WTC11 (cell line): ENCODE results near the gene CD5L. TPM values are rescaled to one million over a fixed set of nuclear protein-coding genes. Genes with fewer than 3 reads are reported as not detected.

Experiments used
- ATAC-seq: fragments of 200-7000 bp; cut with Tn5 transposase; 2 replicates; pipeline ENCODE4 v1.10.0; 2021; ENCODE audit warnings: mild to moderate bottlenecking, moderate library complexity
- CTCF ChIA-PET: fragments of 300-600 bp; sonication (Branson Sonifier 250); formaldehyde crosslinking; loops from one replicate; lab custom pipeline; 2021; ENCODE audit warnings: antibody characterized with exemption; lab: Charles Lee
- POLR2A ChIA-PET: fragments of 350-600 bp; sonication (Branson Sonifier 250); formaldehyde crosslinking; loops from one replicate; lab custom pipeline; 2021; ENCODE audit warnings: antibody characterized with exemption; lab: Charles Lee
- DNase-seq: peaks from one replicate; pipeline ENCODE4 v3.0.0; 2021; ENCODE audit warnings: low spot score
- H3K27ac Mint-ChIP-seq: 2 replicates; pipeline ENCODE4 v1.8.0; 2021; ENCODE audit warnings: mixed read lengths
- H3K27me3 Mint-ChIP-seq: 2 replicates; pipeline ENCODE4 v1.8.0; 2021; ENCODE audit warnings: low read depth, mild to moderate bottlenecking, moderate library complexity, mixed read lengths
- H3K36me3 Mint-ChIP-seq: 2 replicates; pipeline ENCODE4 v1.8.0; 2021; ENCODE audit warnings: mixed read lengths
- H3K4me1 Mint-ChIP-seq: 2 replicates; pipeline ENCODE4 v1.8.0; 2022; ENCODE audit warnings: mixed read lengths
- H3K4me3 Mint-ChIP-seq: 2 replicates; pipeline ENCODE4 v1.8.0; 2021; ENCODE audit warnings: mild to moderate bottlenecking, moderate library complexity, mixed read lengths
- H3K9me3 Mint-ChIP-seq: 2 replicates; pipeline ENCODE4 v1.8.0; 2021; ENCODE audit warnings: mixed read lengths
- ATF1 ChIP-seq: sonication (generic); formaldehyde crosslinking; IDR thresholded peaks from 2 replicates; pipeline ENCODE4 v1.8.1; 2023; ENCODE audit warnings: mild to moderate bottlenecking, moderate library complexity, missing genetic modification reagents
- ATF2 ChIP-seq: sonication (generic); formaldehyde crosslinking; IDR thresholded peaks from 2 replicates; pipeline ENCODE4 v1.8.1; 2022; ENCODE audit warnings: low read depth, missing genetic modification reagents, borderline replicate concordance
- ATF3 ChIP-seq: sonication (generic); formaldehyde crosslinking; conservative IDR thresholded peaks from 2 replicates; pipeline ENCODE4 v1.8.1; 2022; ENCODE audit warnings: mild to moderate bottlenecking, missing genetic modification reagents
- E2F1 ChIP-seq: sonication (generic); formaldehyde crosslinking; IDR thresholded peaks from 2 replicates; pipeline ENCODE4 v1.8.0; 2022; ENCODE audit warnings: mild to moderate bottlenecking, missing genetic modification reagents
- ESRRA ChIP-seq: sonication (generic); formaldehyde crosslinking; IDR thresholded peaks from 2 replicates; pipeline ENCODE4 v1.8.1; 2022; ENCODE audit warnings: mild to moderate bottlenecking, missing genetic modification reagents, borderline replicate concordance
- ETV6 ChIP-seq: sonication (generic); formaldehyde crosslinking; IDR thresholded peaks from 2 replicates; pipeline ENCODE4 v1.8.1; 2022; ENCODE audit warnings: mild to moderate bottlenecking, missing genetic modification reagents
- FOXJ3 ChIP-seq: sonication (generic); formaldehyde crosslinking; IDR thresholded peaks from 2 replicates; pipeline ENCODE4 v1.9.0; 2021; ENCODE audit warnings: missing genetic modification reagents, mild to moderate bottlenecking, borderline replicate concordance
- GABPB1 ChIP-seq: sonication (generic); formaldehyde crosslinking; IDR thresholded peaks from 2 replicates; pipeline ENCODE4 v1.8.1; 2023; ENCODE audit warnings: mild to moderate bottlenecking, missing genetic modification reagents
- IRF2 ChIP-seq: sonication (generic); formaldehyde crosslinking; IDR thresholded peaks from 2 replicates; pipeline ENCODE4 v1.8.0; 2022; ENCODE audit warnings: low read depth, missing genetic modification reagents, borderline replicate concordance
- JUN ChIP-seq: sonication (generic); formaldehyde crosslinking; IDR thresholded peaks from 2 replicates; pipeline ENCODE4 v1.8.0; 2023; ENCODE audit warnings: mild to moderate bottlenecking, missing genetic modification reagents
- MLX ChIP-seq: sonication (generic); formaldehyde crosslinking; IDR thresholded peaks from 2 replicates; pipeline ENCODE4 v1.8.1; 2023; ENCODE audit warnings: mild to moderate bottlenecking, missing genetic modification reagents, moderate library complexity
- NFE2L1 ChIP-seq: sonication (generic); formaldehyde crosslinking; IDR thresholded peaks from 2 replicates; pipeline ENCODE4 v1.8.1; 2023; ENCODE audit warnings: missing genetic modification reagents
- NR2C2 ChIP-seq: sonication (generic); formaldehyde crosslinking; IDR thresholded peaks from 2 replicates; pipeline ENCODE4 v1.8.0; 2022; ENCODE audit warnings: mild to moderate bottlenecking, missing genetic modification reagents
- PRRX2 ChIP-seq: fragments of 250-450 bp; sonication (Bioruptor Pico); IDR thresholded peaks from 2 replicates; pipeline ENCODE4 v1.8.0; 2021; ENCODE audit warnings: mild to moderate bottlenecking
- SMAD4 ChIP-seq: sonication (generic); formaldehyde crosslinking; IDR thresholded peaks from 2 replicates; pipeline ENCODE4 v1.8.0; 2022; ENCODE audit warnings: mild to moderate bottlenecking, missing genetic modification reagents
- TP53 ChIP-seq: sonication (generic); formaldehyde crosslinking; IDR thresholded peaks from 2 replicates; pipeline ENCODE4 v1.8.1; 2023; ENCODE audit warnings: mild to moderate bottlenecking, missing genetic modification reagents
- USF2 ChIP-seq: sonication (generic); formaldehyde crosslinking; IDR thresholded peaks from 2 replicates; pipeline ENCODE4 v1.8.1; 2023; ENCODE audit warnings: mild to moderate bottlenecking, missing genetic modification reagents, moderate library complexity
- ZNF425 ChIP-seq: fragments of 250-450 bp; sonication (Bioruptor Pico); conservative IDR thresholded peaks from 2 replicates; pipeline ENCODE4 v1.9.0; 2021; ENCODE audit warnings: mild to moderate bottlenecking
- ZNF532 ChIP-seq: fragments of 250-450 bp; sonication (Bioruptor Pico); IDR thresholded peaks from 2 replicates; pipeline ENCODE4 v1.9.0; 2021; ENCODE audit warnings: mild to moderate bottlenecking, borderline replicate concordance
- total RNA-seq: library from RNA; stranded (reverse); gene quantifications from 3 replicates; pipeline ENCODE4 v1.2.3, GENCODE V29; 2021

Gene CD5L
- total RNA-seq, 1 experiment from 2014 or later, result not detected

- H3K4me3 Mint-ChIP-seq, result no peak overlapping the region
- peaks cover 5% of the 10 kb centered on the region; the same call in 1 of the 2 replicates for H3K27me3 Mint-ChIP-seq
- no peak for DNase-seq
- H3K27ac Mint-ChIP-seq, result no peak overlapping the region
- 0 out of 2 replicates have a peak, but pooled peaks cover 6% of the 10 kb centered on the region for H3K9me3 Mint-ChIP-seq
- no peaks in the 10 kb centered on the region for H3K4me1 Mint-ChIP-seq
- CTCF ChIA-PET, result no interaction called here
- POLR2A ChIA-PET, result no interaction called here
- no peak for ATAC-seq
- no peaks in the 10 kb centered on the region for H3K36me3 Mint-ChIP-seq
- no peak for TF ChIP-seq USF2 (CRISPR knock-in tag)
- TF ChIP-seq GABPB1, result no peak
- TF ChIP-seq ZNF532 (CRISPR knock-in tag), result no peak
- no peak for TF ChIP-seq E2F1 (CRISPR knock-in tag)
- TF ChIP-seq PRRX2 (CRISPR knock-in tag), result no peak
- no peak for TF ChIP-seq NFE2L1 (CRISPR knock-in tag)
These were observed 22.4 kb downstream of the CD5L start for GRCh38 chr1:157819215-157819614.

- Mint-ChIP-seq H3K9me3 (peaks cover 21% of the 10 kb centered on the region; the same call in 1 of the 2 replicates), H3K4me1 (no peaks in the 10 kb centered on the region), H3K27me3 (peaks cover 5% of the 10 kb centered on the region; the same call in 1 of the 2 replicates), H3K27ac (no peak overlapping the region), H3K4me3 (no peak overlapping the region), H3K36me3 (no peaks in the 10 kb centered on the region)
- DNase-seq (no peak), ATAC-seq (no peak)
- CTCF ChIA-PET, result interaction anchor here (0.6 to 1.2 kb wide), 2 partner anchors 135 to 233 kb away, joined by 3 read pairs; no protein-coding TSS in a partner anchor
- POLR2A ChIA-PET, result no interaction called here
- TF ChIP-seq FOXJ3 (CRISPR knock-in tag), result no peak
- no peak for TF ChIP-seq ETV6
- TF ChIP-seq ZNF425 (CRISPR knock-in tag), result no peak
- TF ChIP-seq TP53 (CRISPR knock-in tag), result no peak
- TF ChIP-seq ATF3 (CRISPR knock-in tag), result no peak
- TF ChIP-seq SMAD4 (CRISPR knock-in tag), result no peak
- TF ChIP-seq IRF2 (CRISPR knock-in tag), result no peak
- no peak for TF ChIP-seq NR2C2 (CRISPR knock-in tag)
- TF ChIP-seq ATF2 (CRISPR knock-in tag), result no peak
- TF ChIP-seq ESRRA (CRISPR knock-in tag), result no peak
- TF ChIP-seq MLX (CRISPR knock-in tag), result no peak
- TF ChIP-seq ATF1 (CRISPR knock-in tag), result no peak
- TF ChIP-seq JUN, result no peak
These were observed 28.3 kb downstream of the CD5L start for GRCh38 chr1:157813269-157813668.
